Endodermal cell (in vitro differentiated cells): ENCODE results near the gene GTPBP2. TPM values are rescaled to one million over a fixed set of nuclear protein-coding genes. Genes with fewer than 3 reads are reported as not detected.
"Not testable (repeated sequence)": the region's sequence is repeated elsewhere in the genome, so short reads cannot be mapped to it uniquely, and the experiment has no call there.

Experiments
- DNase-seq: peaks from one replicate; pipeline ENCODE4 v3.0.0-alpha.2; 2017
- H3K27ac ChIP-seq: 2 replicates; pipeline ENCODE4 v1.5.1; 2013; ENCODE audit warnings: mild to moderate bottlenecking, low read depth, low read length, moderate library complexity
- H3K27me3 ChIP-seq: 2 replicates; pipeline ENCODE4 v1.6.1; 2013; ENCODE audit warnings: mild to moderate bottlenecking, low read length, moderate library complexity; ENCODE audit not compliant: insufficient read depth, control insufficient read depth, poor library complexity, severe bottlenecking
- H3K36me3 ChIP-seq: 2 replicates; pipeline ENCODE4 v1.7.0; 2013; ENCODE audit warnings: mild to moderate bottlenecking, low read length, moderate library complexity; ENCODE audit not compliant: control insufficient read depth, insufficient read depth
- H3K4me1 ChIP-seq: one replicate; pipeline ENCODE4 v1.7.0; 2013; ENCODE audit warnings: low read length; ENCODE audit not compliant: control insufficient read depth, insufficient read depth
- H3K4me3 ChIP-seq: 2 replicates; pipeline ENCODE4 v1.5.1; 2013; ENCODE audit warnings: mild to moderate bottlenecking, low read length, moderate library complexity
- H3K9ac ChIP-seq: 2 replicates; pipeline ENCODE4 v1.6.1; 2013; ENCODE audit warnings: mild to moderate bottlenecking, low read length, moderate library complexity; ENCODE audit not compliant: poor library complexity, severe bottlenecking; ENCODE audit errors: extremely low read depth
- H3K9me3 ChIP-seq: 2 replicates; pipeline ENCODE4 v1.6.1; 2013; ENCODE audit warnings: mild to moderate bottlenecking, low read length, moderate library complexity; ENCODE audit not compliant: control insufficient read depth
- H3K27ac Mint-ChIP-seq: 2 replicates; pipeline ENCODE4 v1.8.0; 2020; ENCODE audit warnings: mixed read lengths
- H3K27me3 Mint-ChIP-seq: 2 replicates; pipeline ENCODE4 v1.8.0; 2021; ENCODE audit warnings: mild to moderate bottlenecking, mixed read lengths; ENCODE audit not compliant: insufficient read depth
- H3K36me3 Mint-ChIP-seq: 2 replicates; pipeline ENCODE4 v1.8.0; 2020; ENCODE audit warnings: low read depth, mixed read lengths
- H3K4me1 Mint-ChIP-seq: 2 replicates; pipeline ENCODE4 v1.8.0; 2020; ENCODE audit warnings: mixed read lengths
- H3K4me3 Mint-ChIP-seq: 2 replicates; pipeline ENCODE4 v1.8.0; 2020; ENCODE audit warnings: mild to moderate bottlenecking, moderate library complexity, mixed read lengths
- H3K9me3 Mint-ChIP-seq: 2 replicates; pipeline ENCODE4 v1.8.0; 2020; ENCODE audit warnings: mild to moderate bottlenecking, mixed read lengths
- WGBS, 2 experiments: methylation state at CpG; one replicate each; pipeline versions ENCODE4 v1.1.5 to v1.1.7; 2013; ENCODE audit warnings: missing lambda C conversion rate in 2 of 2, mixed read lengths in 1 of 2; ENCODE audit not compliant: insufficient coverage in 1 of 2, insufficient read length in 1 of 2; 5-methylcytosine and 5-hydroxymethylcytosine counted together
- total RNA-seq, 2 donors: library from RNA; stranded (reverse); fragmentation: NEBNext Ultra II Directional in 1 of 2; extraction: Animal tissue kit (Norgen Biotek cat#: 25700) in 1 of 2; gene quantifications; 2 replicates in 1 of 2; 3 replicates in 1 of 2; pipeline ENCODE4 v1.2.1, GENCODE V29; 2021
- TF ChIP-seq, protein P1 (sequence below): fragments of 200-600 bp; sonication (generic); conservative IDR thresholded peaks from 2 replicates; pipeline ENCODE4 v1.5.0; 2021; ENCODE audit warnings: antibody characterized with exemption, mild to moderate bottlenecking

The GTPBP2 gene
- total RNA-seq, 2 donors from 2014 or later, result 87.9 to 90.6 TPM

DNA sequence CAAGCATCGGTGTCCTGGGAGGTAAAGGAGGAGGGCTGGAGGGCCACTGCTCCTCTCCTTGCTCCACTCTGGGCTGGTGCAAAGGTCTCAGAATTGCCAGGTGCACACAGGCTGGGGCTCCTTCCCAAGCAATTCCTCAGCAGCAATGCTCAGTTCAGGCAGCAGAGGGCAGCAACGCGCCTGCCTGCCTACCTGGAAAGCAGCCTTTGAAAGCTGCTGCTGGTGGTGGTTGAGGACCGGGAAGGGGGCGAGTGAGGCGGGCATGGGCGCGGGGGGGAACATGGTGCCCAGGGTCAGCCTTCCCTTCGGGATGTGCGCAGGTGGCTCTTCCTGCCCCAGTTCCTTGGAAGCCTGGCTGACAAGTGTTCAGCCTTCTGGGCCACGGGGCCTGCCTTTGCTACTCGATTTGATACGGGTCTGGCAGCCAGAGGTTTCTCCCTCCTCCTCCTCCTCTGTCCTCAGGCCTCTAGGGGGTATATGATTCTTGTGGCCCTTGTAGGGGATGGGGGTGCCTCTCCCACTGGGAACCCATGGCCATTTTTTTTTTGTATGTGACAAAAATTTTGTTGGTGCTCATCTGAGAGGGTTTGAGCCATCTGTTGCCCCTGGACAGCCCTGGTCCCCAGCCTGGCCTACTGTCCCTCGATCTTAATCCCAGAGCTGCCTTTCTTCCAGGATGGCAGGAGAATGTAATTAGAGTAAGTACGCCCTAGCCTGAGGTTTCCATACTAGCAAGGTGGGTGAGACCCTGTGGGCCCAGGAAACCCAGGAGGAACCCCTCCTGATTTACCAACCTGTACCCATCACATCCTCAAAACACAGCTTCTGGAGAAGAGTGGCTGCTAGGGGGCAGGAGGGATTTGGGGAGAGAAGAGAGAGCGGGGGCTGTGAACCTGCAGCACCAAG, 38.4 kb upstream of the GTPBP2 start:
- no peak overlapping the region for H3K4me3 ChIP-seq
- H3K9ac ChIP-seq, result no peak overlapping the region
- no peaks in the 10 kb centered on the region for H3K27me3 ChIP-seq
- Mint-ChIP-seq H3K4me3 (peak overlapping the region; percentile 37), H3K4me1 (peaks cover 36% of the 10 kb centered on the region), H3K9me3 (no peaks in the 10 kb centered on the region), H3K27ac (peak overlapping the region; percentile 82), H3K27me3 (peaks cover 2% of the 10 kb centered on the region), H3K36me3 (peaks cover 13% of the 10 kb centered on the region)
- DNase-seq, result peak; percentile 98
- peaks cover 16% of the 10 kb centered on the region for H3K36me3 ChIP-seq
- 0 to 18% methylated on average over 3 to 16 of the region's 16 CpGs for WGBS, 2 experiments
- H3K4me1 ChIP-seq, result peaks cover 18% of the 10 kb centered on the region
- H3K9me3 ChIP-seq, result no peaks in the 10 kb centered on the region
- TF ChIP-seq, protein P1, sequence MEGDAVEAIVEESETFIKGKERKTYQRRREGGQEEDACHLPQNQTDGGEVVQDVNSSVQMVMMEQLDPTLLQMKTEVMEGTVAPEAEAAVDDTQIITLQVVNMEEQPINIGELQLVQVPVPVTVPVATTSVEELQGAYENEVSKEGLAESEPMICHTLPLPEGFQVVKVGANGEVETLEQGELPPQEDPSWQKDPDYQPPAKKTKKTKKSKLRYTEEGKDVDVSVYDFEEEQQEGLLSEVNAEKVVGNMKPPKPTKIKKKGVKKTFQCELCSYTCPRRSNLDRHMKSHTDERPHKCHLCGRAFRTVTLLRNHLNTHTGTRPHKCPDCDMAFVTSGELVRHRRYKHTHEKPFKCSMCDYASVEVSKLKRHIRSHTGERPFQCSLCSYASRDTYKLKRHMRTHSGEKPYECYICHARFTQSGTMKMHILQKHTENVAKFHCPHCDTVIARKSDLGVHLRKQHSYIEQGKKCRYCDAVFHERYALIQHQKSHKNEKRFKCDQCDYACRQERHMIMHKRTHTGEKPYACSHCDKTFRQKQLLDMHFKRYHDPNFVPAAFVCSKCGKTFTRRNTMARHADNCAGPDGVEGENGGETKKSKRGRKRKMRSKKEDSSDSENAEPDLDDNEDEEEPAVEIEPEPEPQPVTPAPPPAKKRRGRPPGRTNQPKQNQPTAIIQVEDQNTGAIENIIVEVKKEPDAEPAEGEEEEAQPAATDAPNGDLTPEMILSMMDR, result peak; percentile 95
- H3K27ac ChIP-seq, result peak overlapping the region; percentile 26

DNA sequence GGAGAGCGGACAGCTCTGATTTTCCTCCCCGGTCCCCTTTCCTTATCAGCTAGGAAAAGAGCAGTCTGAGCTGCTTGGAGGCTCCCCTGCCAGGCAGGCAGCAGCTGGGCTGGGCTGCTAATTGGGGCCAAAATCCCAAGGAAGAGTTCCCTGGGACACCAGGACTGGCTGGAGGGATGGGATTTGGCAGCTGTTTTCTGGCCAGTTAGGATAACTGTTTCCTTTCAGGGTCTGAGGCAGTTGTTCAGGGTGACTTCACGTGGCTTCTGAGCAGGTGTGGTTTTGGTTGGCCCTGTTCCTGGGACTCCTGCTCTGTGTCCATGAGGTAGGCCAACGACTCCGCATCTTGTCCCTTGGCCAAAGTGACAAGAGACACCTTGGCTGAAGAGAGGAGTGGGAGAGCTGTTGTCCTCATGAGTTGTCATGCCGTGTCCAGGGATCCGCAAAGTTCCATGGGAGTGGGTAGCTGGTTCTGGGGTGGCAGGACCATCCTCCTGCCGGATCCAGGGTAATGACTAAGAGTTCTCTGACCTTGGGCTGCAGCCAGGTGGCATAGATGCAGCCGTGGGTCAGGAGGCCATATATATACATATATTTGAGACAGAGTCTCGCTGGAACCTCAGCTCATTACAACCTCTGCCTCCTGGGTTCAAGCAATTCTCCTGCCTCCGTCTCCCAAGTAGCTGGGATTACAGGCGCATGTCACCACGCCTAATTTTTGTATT, 37.3 kb upstream of the GTPBP2 start:
- Histone ChIP-seq H3K36me3 (peaks cover 11% of the 10 kb centered on the region), H3K4me3 (no peak overlapping the region), H3K4me1 (peaks cover 18% of the 10 kb centered on the region), H3K9ac (no peak overlapping the region), H3K27ac (no peak overlapping the region), H3K27me3 (no peaks in the 10 kb centered on the region), H3K9me3 (no peaks in the 10 kb centered on the region)
- Mint-ChIP-seq H3K4me1 (peaks cover 36% of the 10 kb centered on the region), H3K27ac (no peak overlapping the region), H3K36me3 (peaks cover 12% of the 10 kb centered on the region), H3K9me3 (peaks cover 5% of the 10 kb centered on the region), H3K4me3 (no peak overlapping the region), H3K27me3 (peaks cover 2% of the 10 kb centered on the region)
- TF ChIP-seq, protein P1, result no peak
- 77 to 86% methylated on average over 6 to 13 of the region's 13 CpGs for WGBS, 2 experiments
- DNase-seq, result no peak

DNA sequence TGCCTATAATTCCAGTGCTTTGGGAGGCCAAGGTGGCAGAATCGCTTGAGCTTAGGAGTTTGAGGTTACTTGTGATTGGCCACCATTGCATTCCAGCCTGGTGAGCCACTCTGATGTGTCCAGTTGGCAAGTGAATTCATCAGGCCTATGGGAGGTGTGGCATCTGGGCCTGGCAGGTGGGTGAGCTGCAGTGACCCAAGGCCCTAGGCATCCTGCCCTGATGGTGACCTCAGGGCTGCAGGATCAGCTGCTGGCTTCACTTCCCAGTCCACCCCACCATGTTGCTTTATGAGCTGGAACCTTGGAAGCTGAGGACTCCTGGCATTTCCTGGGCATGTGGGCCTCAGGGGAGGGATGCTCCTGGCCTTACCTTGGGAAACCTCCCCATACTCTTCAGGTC, 36.3 kb upstream of the GTPBP2 start:
- Histone ChIP-seq H3K4me3 (no peak overlapping the region), H3K4me1 (peaks cover 18% of the 10 kb centered on the region), H3K9me3 (peaks cover 8% of the 10 kb centered on the region), H3K27me3 (no peaks in the 10 kb centered on the region), H3K36me3 (peaks cover 2% of the 10 kb centered on the region), H3K9ac (no peak overlapping the region), H3K27ac (no peak overlapping the region)
- Mint-ChIP-seq H3K36me3 (peaks cover 10% of the 10 kb centered on the region), H3K4me3 (no peak overlapping the region), H3K9me3 (peaks cover 14% of the 10 kb centered on the region), H3K4me1 (peaks cover 36% of the 10 kb centered on the region), H3K27ac (no peak overlapping the region), H3K27me3 (peaks cover 2% of the 10 kb centered on the region)
- DNase-seq, result no peak
- TF ChIP-seq, protein P1, result no peak
- WGBS, 2 experiments, result 84 to 89% methylated on average over 1 of the region's 1 CpG

DNA sequence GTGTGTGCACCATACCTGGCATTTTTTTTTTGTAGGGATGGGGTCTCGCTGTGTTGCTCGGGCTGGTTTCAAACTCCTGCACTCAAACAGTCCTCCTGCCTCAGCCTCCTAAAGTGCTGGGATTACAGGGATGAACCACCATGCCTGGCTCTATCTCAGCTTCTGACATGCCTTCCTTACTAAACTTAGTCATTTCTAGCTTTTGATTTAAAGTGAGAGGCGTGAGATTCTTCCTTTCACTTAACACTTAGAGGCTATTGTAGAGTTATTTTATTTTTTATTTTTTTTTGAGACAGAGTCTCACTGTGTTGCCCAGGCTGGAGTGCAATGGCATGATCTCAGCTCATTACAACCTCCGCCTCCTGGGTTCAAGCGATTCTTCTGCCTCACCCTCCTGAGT, 33.9 kb upstream of the GTPBP2 start:
- H3K4me3 Mint-ChIP-seq, H3K9me3 ChIP-seq, H3K36me3 ChIP-seq, DNase-seq, H3K27ac Mint-ChIP-seq, H3K27ac ChIP-seq, H3K4me3 ChIP-seq, H3K4me1 ChIP-seq, H3K9ac ChIP-seq, H3K27me3 ChIP-seq, H3K27me3 Mint-ChIP-seq: not testable (repeated sequence)
- H3K36me3 Mint-ChIP-seq, result peaks cover 12% of the 10 kb centered on the region
- WGBS, 2 experiments, result 87 to 98% methylated on average over 4 to 5 of the region's 5 CpGs
- H3K9me3 Mint-ChIP-seq, result peaks cover 23% of the 10 kb centered on the region
- H3K4me1 Mint-ChIP-seq, result peaks cover 15% of the 10 kb centered on the region
